PC-9 (cell line): ENCODE data around the gene MB. TPM values are rescaled to one million over a fixed set of nuclear protein-coding genes. Genes with fewer than 3 reads are reported as not detected.
"Not testable (repeated sequence)": the region's sequence is repeated elsewhere in the genome, so short reads cannot be mapped to it uniquely, and the experiment has no call there.

ENCODE experiments used
- Bru-seq: library from RNA; stranded (reverse); fragments of 400-500 nt; gene quantifications from one replicate; lab custom pipeline; 2021; lab: Mats Ljungman, UMichigan
- BruChase-seq, 2 experiments: library from RNA; stranded (reverse); fragments of 400-500 nt; gene quantifications; one replicate each; lab custom pipeline; 2021; lab: Mats Ljungman, UMichigan
- BruUV-seq: library from RNA; stranded (reverse); fragments of 400-500 nt; replicated peaks from 2 replicates; lab custom pipeline; 2021; lab: Mats Ljungman, UMichigan
- CTCF ChIA-PET: fragments of 300-600 bp; sonication (Branson Sonifier 250); formaldehyde crosslinking; loops from one replicate; lab custom pipeline; 2022; ENCODE audit warnings: antibody characterized with exemption; lab: Charles Lee
- POLR2A ChIA-PET: fragments of 300-600 bp; sonication (Branson Sonifier 250); formaldehyde crosslinking; loops from one replicate; lab custom pipeline; 2022; ENCODE audit warnings: antibody characterized with exemption; ENCODE audit not compliant: unreplicated experiment; lab: Charles Lee
- DNase-seq, 2 experiments: peaks; one replicate each; pipeline versions ENCODE4 v3.0.0 to v3.0.0-alpha.2; 2015 to 2022; ENCODE audit warnings: mixed read lengths in 1 of 2
- H2AFZ ChIP-seq: fragments of 200-600 bp; sonication (generic); 2 replicates; pipeline ENCODE4 v1.8.1; 2017; ENCODE audit warnings: antibody characterized with exemption
- H3F3A ChIP-seq: fragments of 200-600 bp; sonication (generic); 2 replicates; pipeline ENCODE4 v1.8.1; 2017; ENCODE audit warnings: antibody characterized with exemption, mild to moderate bottlenecking, low read depth; ENCODE audit not compliant: insufficient read depth
- H3K27ac ChIP-seq: fragments of 200-600 bp; sonication (generic); 2 replicates; pipeline ENCODE4 v1.6.1; 2016; ENCODE audit warnings: mixed run types
- H3K27me3 ChIP-seq: fragments of 200-600 bp; sonication (generic); 2 replicates; pipeline ENCODE4 v1.6.1; 2016; ENCODE audit warnings: low read depth, mixed run types; ENCODE audit not compliant: insufficient read depth
- H3K36me3 ChIP-seq: fragments of 200-600 bp; sonication (generic); 2 replicates; pipeline ENCODE4 v1.6.1; 2016; ENCODE audit warnings: low read depth, mixed run types
- H3K4me1 ChIP-seq: fragments of 200-600 bp; sonication (generic); replicated peaks from 2 replicates; pipeline ENCODE4 v1.6.1; 2016; ENCODE audit warnings: mixed run types; ENCODE audit not compliant: insufficient read depth
- H3K4me2 ChIP-seq: fragments of 200-600 bp; sonication (generic); 2 replicates; pipeline ENCODE4 v1.6.1; 2017; ENCODE audit warnings: mixed run types
- H3K4me3 ChIP-seq: fragments of 200-600 bp; sonication (generic); 2 replicates; pipeline ENCODE4 v1.6.1; 2016; ENCODE audit warnings: mixed run types
- H3K79me2 ChIP-seq: fragments of 200-600 bp; sonication (generic); 2 replicates; pipeline ENCODE4 v1.6.1; 2017; ENCODE audit warnings: low read depth, mixed run types
- H3K9me2 ChIP-seq: fragments of 200-600 bp; sonication (generic); 2 replicates; pipeline ENCODE4 v1.8.1; 2017; ENCODE audit warnings: mild to moderate bottlenecking; ENCODE audit not compliant: insufficient read depth
- H3K9me3 ChIP-seq: fragments of 200-600 bp; sonication (generic); 2 replicates; pipeline ENCODE4 v1.8.1; 2016; ENCODE audit warnings: low read depth; ENCODE audit not compliant: insufficient read depth
- H4K20me1 ChIP-seq: fragments of 200-600 bp; sonication (generic); 2 replicates; pipeline ENCODE4 v1.8.1; 2017; ENCODE audit not compliant: insufficient read depth
- EZH2 ChIP-seq: fragments of 200-600 bp; sonication (generic); IDR thresholded peaks from 2 replicates; pipeline ENCODE4 v1.8.0; 2017; ENCODE audit warnings: antibody characterized with exemption, low read depth
- intact Hi-C: fragments of 100-400 bp; cut with micrococcal nuclease; formaldehyde crosslinking; loops from one replicate; pipeline ENCODE4 v1.10.0; 2022; ENCODE audit not compliant: unreplicated experiment
- long read RNA-seq: library from polyadenylated mRNA; stranded (forward); transcript quantifications from one replicate; pipeline ENCODE4 v2.0.0, GENCODE V29; 2022
- total RNA-seq: library from RNA; stranded (reverse); gene quantifications from 2 replicates; pipeline ENCODE4 v1.2.3, GENCODE V29; 2021
- TF ChIP-seq, protein P1 (sequence below): fragments of 200-600 bp; sonication (generic); conservative IDR thresholded peaks from 2 replicates; pipeline ENCODE4 v1.6.1; 2017; ENCODE audit warnings: mixed run types, antibody characterized with exemption, mild to moderate bottlenecking, moderate library complexity

Gene MB
- total RNA-seq, result 5.0 and 5.8 TPM in 2 replicates
- Bru-seq, nascent RNA, result percentile 23 among the genes with signal in this experiment
- percentile 23 among the genes with signal in this experiment for BruChase-seq, experiment 1, labeled RNA remaining after a 2-hour chase
- BruChase-seq, experiment 2, labeled RNA remaining after a 6-hour chase, result percentile 26 among the genes with signal in this experiment
- long read RNA-seq, transcript MB-205 (4 exons, 582 nt), result major isoform, 10 of 11 reads
- long read RNA-seq, partial matches to known transcripts, result 0 of 11 reads
- long read RNA-seq, other reads (novel, unspliced or antisense), result 1 of 11 reads

DNA sequence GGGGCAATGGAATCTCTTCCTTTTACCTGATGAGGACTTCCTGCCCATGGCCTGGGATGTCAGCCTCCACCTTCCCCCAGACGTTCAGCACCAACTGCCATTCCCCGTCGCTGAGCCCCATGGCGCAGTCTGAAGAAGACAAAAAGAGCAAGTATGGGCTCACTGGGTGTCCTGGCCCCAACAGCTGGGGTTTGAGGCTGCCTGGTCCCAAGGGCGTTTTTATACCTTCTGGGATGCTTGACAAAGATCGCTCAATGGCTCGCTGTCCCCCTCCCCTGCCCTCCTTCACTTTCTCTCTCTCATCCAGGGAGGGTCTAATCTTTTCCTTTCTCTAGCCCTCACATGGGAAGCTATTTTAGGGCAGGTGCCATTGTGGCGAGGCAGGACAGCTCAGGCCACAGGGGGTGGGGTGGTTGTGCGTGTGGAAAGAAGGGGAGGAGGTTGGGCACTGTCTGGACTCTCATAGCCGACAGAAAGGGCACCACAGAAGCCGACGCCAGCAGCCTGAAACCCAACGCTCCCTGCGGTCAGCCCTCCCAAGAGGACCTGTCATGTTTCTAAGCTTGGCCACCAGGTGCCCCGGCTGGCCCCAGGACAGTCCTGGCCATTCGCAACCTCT, at the start of gene MB:
Gene MB, minus strand, starts transcription at position 193 of the 619 bp plus-strand sequence. Its CDS starts 72 bp downstream, at position 121.
- intact Hi-C loops, result no loop called here
- Histone ChIP-seq H3K27me3 (no peaks in the 10 kb centered on the region), H3K4me2 (no peak within 1 kb of the TSS), H3K4me3 (no peak within 1 kb of the TSS), H4K20me1 (no peaks in the 10 kb centered on the region), H3K9me2 (no peaks in the 10 kb centered on the region), H3K79me2 (peaks cover 10% of the 10 kb centered on the region), H3K4me1 (peaks cover 35% of the 10 kb centered on the region), H2AFZ (no peak within 1 kb of the TSS), H3K9me3 (no peaks in the 10 kb centered on the region), H3K27ac (no peak within 1 kb of the TSS), H3F3A (peaks cover 22% of the 10 kb centered on the region), H3K36me3 (no peaks in the 10 kb centered on the region)
- no peak for DNase-seq
- POLR2A ChIA-PET, result no interaction called here
- BruUV-seq, result no TSS peak
- CTCF ChIA-PET, result no interaction called here
- TF ChIP-seq EZH2, result no peak
- TF ChIP-seq, protein P1, sequence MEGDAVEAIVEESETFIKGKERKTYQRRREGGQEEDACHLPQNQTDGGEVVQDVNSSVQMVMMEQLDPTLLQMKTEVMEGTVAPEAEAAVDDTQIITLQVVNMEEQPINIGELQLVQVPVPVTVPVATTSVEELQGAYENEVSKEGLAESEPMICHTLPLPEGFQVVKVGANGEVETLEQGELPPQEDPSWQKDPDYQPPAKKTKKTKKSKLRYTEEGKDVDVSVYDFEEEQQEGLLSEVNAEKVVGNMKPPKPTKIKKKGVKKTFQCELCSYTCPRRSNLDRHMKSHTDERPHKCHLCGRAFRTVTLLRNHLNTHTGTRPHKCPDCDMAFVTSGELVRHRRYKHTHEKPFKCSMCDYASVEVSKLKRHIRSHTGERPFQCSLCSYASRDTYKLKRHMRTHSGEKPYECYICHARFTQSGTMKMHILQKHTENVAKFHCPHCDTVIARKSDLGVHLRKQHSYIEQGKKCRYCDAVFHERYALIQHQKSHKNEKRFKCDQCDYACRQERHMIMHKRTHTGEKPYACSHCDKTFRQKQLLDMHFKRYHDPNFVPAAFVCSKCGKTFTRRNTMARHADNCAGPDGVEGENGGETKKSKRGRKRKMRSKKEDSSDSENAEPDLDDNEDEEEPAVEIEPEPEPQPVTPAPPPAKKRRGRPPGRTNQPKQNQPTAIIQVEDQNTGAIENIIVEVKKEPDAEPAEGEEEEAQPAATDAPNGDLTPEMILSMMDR, result no peak

DNA sequence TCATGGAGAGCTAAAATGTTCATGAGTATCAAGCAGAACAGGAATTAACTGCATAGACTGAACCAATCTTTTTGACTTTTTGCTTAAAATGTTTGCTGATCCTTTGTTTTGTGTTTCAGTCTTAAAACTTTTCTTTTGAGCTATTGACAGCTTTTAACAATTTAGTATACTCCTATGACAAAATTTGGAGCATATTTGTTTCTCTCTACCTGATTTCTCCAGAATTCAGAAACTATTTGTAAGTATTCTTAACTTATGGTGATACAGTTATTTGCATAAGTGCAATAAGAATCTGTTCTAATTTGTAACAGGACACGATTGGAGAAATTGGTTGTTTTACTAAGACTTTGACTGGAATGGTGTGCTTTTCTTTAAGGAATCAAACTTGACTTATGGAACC, 49.6 kb upstream of the MB start:
- H3K27me3 ChIP-seq, BruUV-seq, DNase-seq, H3K9me2 ChIP-seq, H3F3A ChIP-seq, H3K4me1 ChIP-seq, CTCF ChIA-PET, H3K4me3 ChIP-seq, intact Hi-C loops, H2AFZ ChIP-seq, H3K79me2 ChIP-seq, H4K20me1 ChIP-seq, H3K27ac ChIP-seq, H3K36me3 ChIP-seq, H3K4me2 ChIP-seq: not testable (repeated sequence)
- POLR2A ChIA-PET, result interaction anchor here (0.6 kb wide), 1 partner anchor 1535 kb away, joined by 3 read pairs; no protein-coding TSS in a partner anchor
- peaks cover 42% of the 10 kb centered on the region for H3K9me3 ChIP-seq

DNA sequence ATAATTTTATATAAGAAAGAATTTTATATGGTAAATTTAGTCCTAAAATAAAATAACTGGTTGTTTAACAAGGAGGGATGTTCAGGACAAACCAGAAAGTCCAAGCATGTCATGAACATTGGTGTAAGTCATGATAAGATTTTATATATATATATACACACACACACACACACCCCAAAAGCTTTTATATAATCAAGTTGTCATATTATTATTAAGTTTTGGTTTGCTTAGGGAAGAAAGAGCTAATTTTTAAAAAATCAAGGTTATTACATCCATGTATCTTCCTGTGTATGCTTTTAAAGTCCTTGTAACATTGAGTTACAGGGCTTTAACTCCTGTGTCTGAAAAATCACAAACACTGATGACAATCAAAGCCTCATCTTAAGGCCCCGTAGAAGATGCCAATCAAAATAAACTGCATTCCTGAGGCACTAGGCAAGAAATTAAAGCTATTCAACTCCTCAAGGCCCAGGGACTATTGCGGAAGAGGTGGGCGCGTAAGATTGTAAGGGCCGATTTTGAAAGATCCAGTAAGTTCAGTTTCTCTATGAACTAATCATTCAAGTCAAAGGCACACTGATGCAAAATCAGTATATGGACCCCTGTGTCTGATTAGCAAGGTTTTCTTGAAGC, 47.9 kb upstream of the MB start:
- intact Hi-C loops, result no loop called here
- H3F3A ChIP-seq, result no peaks in the 10 kb centered on the region
- H3K36me3 ChIP-seq, result peaks cover 18% of the 10 kb centered on the region; the same call in 1 of the 2 replicates
- no peak overlapping the region for H3K4me3 ChIP-seq
- CTCF ChIA-PET, result no interaction called here
- H4K20me1 ChIP-seq, result no peaks in the 10 kb centered on the region
- H2AFZ ChIP-seq, result no peak overlapping the region
- TF ChIP-seq, protein P1, result no peak
- TF ChIP-seq EZH2, result no peak
- POLR2A ChIA-PET, result no interaction called here
- H3K27ac ChIP-seq, result no peak overlapping the region
- no peaks in the 10 kb centered on the region for H3K4me1 ChIP-seq
- H3K79me2 ChIP-seq, result no peaks in the 10 kb centered on the region
- no peak for DNase-seq
- no TSS peak for BruUV-seq
- H3K27me3 ChIP-seq, result no peaks in the 10 kb centered on the region
- H3K9me3 ChIP-seq, result peaks cover 42% of the 10 kb centered on the region
- no peak overlapping the region for H3K4me2 ChIP-seq
- no peaks in the 10 kb centered on the region for H3K9me2 ChIP-seq
